GM08714 (cell line): ENCODE measurements around the gene USP3.
"Not testable (repeated sequence)": the region's sequence is repeated elsewhere in the genome, so short reads cannot be mapped to it uniquely, and the experiment has no call there.

Experiments used
- H3K4me3 ChIP-seq: fragments of 200-500 bp; sonication (Bioruptor generic); 2 replicates; pipeline ENCODE4 v1.5.1; 2014; ENCODE audit warnings: mild to moderate bottlenecking, low read length, inconsistent platforms
- ZNF274 ChIP-seq: IDR thresholded peaks from 2 replicates; pipeline ENCODE4 v1.6.1; 2012; ENCODE audit warnings: mild to moderate bottlenecking, low read depth, low read length

USP3 gene

DNA sequence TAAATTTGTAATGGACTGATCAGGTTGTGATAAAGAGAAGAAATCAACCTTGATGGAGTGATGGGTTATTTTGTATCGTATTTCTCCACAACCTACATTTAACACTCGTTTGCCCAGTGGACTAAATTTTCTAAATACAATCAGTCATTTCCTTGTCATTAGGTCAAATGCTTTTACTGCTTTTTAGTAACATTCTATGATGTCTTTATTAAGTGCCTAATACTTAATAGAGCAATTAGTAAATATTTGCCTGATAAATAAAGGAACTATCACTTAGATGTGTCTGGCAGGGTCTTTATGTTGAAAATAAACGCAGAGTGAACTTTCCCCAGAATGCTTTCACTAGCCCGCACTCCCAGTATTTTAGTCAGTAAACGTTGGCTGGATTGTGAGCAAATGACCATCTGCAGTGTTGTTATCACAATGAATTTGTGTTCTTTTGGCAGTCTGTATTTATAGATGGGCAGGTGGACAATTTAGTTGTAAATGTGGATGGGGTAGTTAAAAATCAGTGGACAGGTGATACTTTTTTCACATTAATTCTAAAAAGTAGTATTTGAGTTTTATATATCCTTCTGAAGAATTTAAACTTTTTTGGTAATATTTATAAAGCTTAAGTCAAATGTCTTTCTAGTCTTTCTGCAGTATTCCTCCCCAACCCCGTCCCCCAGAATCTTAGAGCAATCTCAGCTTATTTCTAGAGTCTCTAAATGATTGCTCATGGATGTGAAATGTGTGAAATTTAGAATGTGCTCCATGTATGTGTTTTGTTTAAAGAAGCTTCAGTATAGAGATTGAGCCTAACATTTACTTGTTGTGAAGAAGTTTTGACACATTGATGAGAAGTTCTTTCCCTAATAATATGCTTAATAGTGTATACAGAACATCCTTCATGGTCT is 4.9 kb downstream of the USP3 start:
- TF ChIP-seq ZNF274, result no peak
- no peak overlapping the region for H3K4me3 ChIP-seq

DNA sequence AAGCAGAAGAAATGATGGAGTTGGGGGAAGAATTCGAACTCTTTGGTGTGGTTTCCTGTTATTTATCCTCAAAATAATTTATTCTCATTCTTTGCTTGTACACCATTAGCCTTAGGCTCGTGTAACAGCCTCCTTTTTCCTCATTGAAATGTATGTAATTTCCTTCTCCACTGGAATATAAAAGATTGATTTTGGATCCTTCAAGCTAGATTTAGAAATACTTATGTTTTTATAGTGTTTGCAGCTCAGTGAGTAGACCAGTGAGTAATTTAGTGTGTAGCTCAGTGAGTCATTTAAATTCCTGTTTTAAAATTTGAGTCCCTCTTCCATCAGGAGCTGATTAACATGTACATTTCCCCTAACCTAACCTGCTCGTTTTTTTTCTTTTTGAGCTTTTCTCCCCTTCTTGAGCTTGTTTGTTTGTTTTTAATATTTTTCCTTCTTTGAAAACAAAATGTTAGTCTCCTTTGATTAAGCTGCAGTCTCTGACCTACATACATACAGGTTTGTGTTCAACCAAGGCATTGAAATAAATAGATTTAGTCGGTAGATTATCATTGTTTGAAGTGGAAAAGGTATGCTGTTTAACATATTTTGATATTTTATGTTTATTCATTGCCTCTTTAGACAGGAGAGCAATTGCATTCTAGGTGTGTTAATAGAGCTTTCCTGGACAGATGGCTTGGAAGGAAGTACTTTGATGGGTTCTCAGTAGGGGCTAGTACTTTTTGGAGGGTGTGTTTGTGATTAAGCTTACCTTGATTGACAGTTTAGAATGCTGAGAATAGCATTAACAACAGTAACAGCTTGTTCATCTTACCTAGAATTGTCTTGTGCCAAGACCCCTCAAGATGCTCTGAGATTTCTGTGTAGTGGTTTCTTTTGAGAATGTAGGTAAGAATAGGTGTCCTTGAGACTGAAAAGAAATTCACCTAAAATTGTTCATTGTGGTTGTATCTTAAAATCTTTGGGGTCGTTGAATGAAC is 5.9 kb downstream of the USP3 start:
- no peak overlapping the region; the same call in 1 of the 2 replicates for H3K4me3 ChIP-seq
- TF ChIP-seq ZNF274, result no peak

DNA sequence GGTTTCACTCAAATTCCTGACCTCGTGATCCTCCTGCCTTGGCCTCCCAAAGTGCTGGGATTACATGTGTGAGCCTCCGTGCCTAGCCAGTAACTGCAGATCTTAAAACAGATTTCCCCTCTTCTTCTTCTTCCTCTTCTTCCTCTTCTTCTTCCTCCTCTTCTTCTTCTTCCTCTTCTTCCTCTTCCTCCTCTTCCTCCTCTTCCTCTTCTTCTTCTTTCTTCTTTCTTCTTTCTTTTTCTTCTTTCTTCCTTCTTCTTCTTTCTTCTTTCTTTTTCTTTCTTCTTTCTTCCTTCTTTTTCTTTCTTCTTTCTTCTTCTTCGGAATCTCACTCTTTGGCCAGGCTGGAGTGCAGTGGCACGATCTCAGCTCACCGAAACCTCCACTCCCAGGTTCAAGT is 7.8 kb downstream of the USP3 start:
- no peak for TF ChIP-seq ZNF274
- H3K4me3 ChIP-seq, result no peak overlapping the region

DNA sequence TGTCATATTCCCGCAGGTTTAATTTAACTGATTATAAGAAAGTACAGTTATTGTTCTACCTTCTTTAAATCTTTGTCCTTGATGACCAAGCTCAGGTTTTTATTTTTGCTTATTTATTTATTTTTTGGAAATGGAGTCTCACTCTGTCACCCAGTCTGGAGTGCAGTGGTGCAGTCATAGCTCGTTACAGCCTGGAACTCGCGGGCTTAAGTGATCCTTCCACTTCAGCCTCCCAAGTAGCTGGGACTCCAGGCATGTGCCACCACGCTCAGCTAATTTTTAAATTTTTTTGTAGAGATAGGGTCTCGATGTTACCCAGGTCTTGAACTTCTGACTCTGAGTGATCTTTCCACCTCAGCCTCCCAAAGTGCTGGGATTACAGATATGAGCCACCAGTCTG is 8.9 kb downstream of the USP3 start:
- no peak for TF ChIP-seq ZNF274
- no peak overlapping the region for H3K4me3 ChIP-seq

DNA sequence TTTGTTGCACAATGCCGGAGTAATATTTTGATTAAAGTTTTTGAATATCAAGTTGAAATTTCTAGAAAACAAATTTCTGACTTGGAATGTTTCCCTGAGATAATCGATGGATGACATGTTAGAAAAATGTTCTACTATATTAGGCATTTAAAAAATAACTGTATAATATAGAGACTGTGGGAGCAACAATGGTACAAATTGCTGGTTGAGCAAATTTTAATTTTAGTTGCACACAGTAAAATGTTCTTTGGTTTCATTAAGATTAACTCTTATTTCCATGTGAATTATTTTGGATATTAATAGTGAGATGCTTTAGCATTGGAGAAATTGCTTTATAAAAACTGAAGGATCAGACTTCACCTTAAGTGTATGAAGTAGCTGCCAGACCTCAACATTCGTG is 9.3 kb downstream of the USP3 start:
- no peak for TF ChIP-seq ZNF274

DNA sequence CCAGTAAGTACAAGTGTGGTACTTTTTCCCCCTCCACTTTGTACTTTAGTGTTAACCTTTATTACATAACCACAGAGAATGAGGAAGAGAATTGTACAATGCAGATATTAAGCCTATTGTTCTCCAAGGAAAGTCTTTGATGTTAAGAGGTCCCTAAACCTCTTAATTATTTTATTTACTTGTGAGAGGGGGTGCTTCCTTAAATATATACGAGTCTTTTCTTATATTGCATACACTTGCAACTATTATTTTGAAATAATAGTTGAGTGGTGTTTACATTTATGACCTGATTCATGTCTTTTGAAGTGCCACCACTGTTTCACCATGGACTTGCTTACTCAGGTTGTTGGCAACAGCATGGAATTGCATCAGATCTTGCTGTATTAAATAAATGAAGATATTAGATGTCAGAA is 10.1 kb downstream of the USP3 start:
- no peak for TF ChIP-seq ZNF274
- H3K4me3 ChIP-seq, result no peak overlapping the region

More for the DNA sequence above, 9.3 kb downstream of the USP3 start:
- no peak overlapping the region for H3K4me3 ChIP-seq

DNA sequence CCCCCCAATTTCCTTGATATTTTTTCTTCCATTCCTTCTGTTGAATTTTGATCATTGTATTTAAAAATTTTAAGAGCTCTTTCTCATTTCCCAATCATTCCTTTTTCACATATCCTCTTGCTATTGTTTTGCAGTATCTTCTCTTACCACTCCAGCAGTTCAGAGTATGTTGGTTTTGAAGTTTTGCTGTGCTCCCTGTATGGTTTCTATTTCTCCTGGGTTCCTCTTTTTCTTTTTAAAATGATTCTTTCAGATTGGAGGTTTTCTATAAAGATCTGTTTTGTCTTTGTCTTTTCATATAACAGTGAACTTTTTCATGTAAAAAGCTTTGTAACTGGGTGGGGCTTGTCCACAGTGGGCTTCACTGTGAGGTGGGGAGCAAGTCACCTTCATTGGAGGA is 12.8 kb downstream of the USP3 start:
- TF ChIP-seq ZNF274, result no peak
- no peak overlapping the region; the same call in 1 of the 2 replicates for H3K4me3 ChIP-seq

DNA sequence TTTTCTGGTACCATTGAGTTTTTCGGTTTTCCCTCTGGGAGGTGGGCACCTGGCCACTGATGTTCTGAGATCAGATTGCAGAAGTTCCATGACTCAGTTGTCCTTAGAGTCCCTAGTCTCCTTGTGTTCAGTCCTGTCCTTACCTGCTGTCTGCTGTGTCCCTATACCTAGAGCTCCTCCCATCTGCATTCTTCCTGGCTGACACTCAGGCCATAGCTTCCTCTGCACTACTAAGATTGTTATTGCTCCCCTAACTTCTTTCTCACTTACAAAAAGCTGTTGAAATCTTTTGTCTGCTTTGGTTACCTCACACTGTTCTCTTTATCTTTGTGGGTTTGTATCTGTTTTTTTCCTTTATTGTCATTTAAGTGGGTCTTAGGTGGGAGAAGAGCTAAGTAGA is 13.2 kb downstream of the USP3 start:
- no peak overlapping the region; the same call in 1 of the 2 replicates for H3K4me3 ChIP-seq
- no peak for TF ChIP-seq ZNF274

DNA sequence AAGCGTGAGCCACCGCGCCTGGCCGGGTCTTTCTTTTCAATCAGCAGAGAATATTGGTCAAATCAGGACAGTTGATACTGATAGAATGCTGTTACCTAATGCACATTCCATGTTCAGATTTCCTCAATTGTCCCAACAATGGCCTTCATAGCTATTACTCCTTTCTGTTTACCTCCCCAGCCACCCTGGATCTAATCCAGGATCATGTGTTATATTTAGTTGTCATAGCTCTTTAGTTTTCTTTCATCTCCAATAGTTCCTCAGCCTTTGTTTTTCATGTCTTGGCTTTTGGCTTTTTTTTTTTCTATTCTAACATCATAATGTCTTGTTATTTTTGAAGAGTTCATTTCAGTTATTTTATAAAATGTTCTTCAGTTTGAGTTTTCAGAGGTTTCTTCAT is 14.6 kb downstream of the USP3 start:
- no peak overlapping the region for H3K4me3 ChIP-seq
- no peak for TF ChIP-seq ZNF274

DNA sequence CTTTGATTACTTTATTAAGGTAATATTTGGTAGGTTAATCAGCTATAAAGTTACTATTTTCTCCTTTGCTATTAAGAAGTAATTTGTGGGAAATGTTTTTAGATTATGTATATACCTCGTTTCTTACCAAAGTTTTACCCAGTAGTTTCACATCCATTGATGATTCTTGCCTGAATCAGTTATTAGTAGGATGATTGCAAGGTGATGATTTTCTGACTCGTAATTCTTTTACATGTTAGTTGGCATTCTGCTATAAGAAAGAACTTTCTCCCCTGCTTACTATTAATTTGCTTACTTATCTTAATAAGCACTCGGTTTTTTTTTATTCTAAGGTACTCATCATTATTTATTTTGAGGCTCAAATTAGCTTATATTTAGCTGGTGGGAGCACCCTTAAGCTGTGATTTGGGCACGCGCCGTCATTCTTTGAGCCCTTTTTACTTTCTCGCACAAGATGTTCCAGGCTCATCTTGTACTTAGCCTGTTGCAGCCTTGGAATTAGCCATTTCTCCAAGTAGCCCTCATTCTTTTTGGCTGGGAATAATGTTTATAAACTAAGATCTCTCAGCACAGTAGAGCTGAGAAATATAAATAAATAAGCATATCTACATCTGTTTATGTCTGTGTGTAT is 15.3 kb downstream of the USP3 start:
- no peak overlapping the region for H3K4me3 ChIP-seq
- no peak for TF ChIP-seq ZNF274

DNA sequence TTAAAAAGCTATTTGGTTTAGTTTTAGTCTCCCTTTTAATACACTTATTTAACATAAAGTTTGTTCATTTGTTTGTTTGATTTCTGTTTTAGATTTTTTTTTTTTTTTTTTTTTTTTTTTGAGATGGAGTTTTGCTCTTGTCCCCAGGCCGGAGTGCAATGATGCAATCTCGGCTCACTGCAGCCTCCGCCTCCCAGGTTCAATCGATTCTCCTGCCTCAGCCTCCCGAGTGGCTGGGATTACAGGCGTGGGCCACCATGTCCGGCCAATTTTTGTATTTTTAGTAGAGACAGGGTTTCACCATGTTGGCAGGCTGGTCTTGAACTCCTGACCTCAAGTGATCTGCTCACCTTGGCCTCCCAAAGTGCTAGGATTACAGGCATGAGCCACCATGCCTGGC is 16.1 kb downstream of the USP3 start:
- H3K4me3 ChIP-seq, result not testable (repeated sequence)

DNA sequence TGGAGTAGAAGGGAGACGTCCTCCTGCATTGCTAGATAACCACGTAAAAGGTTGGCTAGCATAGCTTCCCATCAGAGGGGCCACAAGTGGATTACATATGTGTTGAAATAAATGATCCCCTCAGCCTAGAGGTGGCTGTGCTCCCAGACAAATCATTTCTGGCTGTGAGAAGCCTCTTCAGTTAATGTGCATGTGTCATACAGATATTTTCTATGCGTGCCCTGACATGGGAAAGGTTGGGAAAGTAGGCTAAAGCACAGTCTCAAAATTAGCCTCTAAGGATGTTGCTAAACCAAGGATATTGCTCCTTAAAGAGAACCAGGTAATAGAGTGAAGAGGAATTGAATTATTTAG is 17.8 kb downstream of the USP3 start:
- no peak for TF ChIP-seq ZNF274
- no peak overlapping the region for H3K4me3 ChIP-seq

DNA sequence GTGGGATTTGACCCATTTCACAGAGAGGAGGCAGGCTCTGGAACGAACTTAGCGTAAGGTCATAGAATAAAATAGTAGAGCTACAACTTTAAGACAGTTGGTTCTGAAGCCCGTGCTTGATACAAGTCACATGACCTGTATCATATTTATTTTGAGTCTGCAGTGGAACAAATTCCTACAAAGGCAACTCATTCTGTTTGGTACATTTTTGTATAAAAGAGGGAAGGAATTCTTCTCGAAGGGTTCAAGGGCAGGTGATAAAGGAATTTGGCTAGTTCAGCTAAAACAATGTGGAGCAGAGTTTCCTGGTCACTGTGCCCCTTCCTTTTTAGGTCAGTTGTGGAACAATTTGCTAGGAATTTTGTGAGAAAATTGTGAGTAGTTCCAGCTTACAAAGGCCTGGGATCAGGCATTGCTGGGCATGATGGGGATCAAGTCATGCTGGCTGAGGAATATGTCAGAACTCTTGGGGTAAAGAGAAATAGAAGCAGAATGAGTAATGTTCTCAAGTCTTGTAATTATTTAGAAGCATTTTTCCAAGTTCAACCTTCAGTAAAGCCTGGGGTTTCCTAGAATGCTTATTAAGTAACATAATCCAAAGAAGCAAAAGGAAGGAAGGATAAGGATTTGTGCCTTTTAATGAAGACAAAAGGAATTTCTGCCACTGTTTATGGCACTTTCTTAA is 19.1 kb downstream of the USP3 start:
- no peak overlapping the region for H3K4me3 ChIP-seq
- no peak for TF ChIP-seq ZNF274
